GM10248 (cell line): Measurements from ENCODE around the gene KLK3.

ENCODE experiments used
- CTCF ChIA-PET: fragments of 300-600 bp; sonication (Branson Sonifier 250); formaldehyde crosslinking; extraction: SDS; loops from one replicate; lab custom pipeline; 2021; ENCODE audit warnings: antibody characterized with exemption; lab: Yijun Ruan, JAX
- POLR2A ChIA-PET: fragments of 350-650 bp; sonication (Branson Sonifier 250); formaldehyde crosslinking; extraction: SDS; loops from one replicate; lab custom pipeline; 2020; ENCODE audit warnings: antibody characterized with exemption; lab: Yijun Ruan, JAX
- DNase-seq: peaks from one replicate; pipeline ENCODE4 v3.0.0; 2012; ENCODE audit errors: extremely low spot score
- TF ChIP-seq, protein P1 (sequence below): IDR thresholded peaks from 2 replicates; pipeline ENCODE4 v1.5.1; 2012; ENCODE audit warnings: mild to moderate bottlenecking, low read depth; ENCODE audit errors: extremely low read depth, missing control alignments, control extremely low read depth

The KLK3 gene

GRCh38 chr19:50817941-50818858 is 36.5 kb upstream of the KLK3 start:
- TF ChIP-seq, protein P1, sequence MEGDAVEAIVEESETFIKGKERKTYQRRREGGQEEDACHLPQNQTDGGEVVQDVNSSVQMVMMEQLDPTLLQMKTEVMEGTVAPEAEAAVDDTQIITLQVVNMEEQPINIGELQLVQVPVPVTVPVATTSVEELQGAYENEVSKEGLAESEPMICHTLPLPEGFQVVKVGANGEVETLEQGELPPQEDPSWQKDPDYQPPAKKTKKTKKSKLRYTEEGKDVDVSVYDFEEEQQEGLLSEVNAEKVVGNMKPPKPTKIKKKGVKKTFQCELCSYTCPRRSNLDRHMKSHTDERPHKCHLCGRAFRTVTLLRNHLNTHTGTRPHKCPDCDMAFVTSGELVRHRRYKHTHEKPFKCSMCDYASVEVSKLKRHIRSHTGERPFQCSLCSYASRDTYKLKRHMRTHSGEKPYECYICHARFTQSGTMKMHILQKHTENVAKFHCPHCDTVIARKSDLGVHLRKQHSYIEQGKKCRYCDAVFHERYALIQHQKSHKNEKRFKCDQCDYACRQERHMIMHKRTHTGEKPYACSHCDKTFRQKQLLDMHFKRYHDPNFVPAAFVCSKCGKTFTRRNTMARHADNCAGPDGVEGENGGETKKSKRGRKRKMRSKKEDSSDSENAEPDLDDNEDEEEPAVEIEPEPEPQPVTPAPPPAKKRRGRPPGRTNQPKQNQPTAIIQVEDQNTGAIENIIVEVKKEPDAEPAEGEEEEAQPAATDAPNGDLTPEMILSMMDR, result no peak
- ChIA-PET CTCF (interaction anchor here (1.1 to 2.1 kb wide), 3 partner anchors 11 to 104 kb away, joined by 3 to 7 read pairs (median 5); no protein-coding TSS in a partner anchor), POLR2A (interaction anchor here (1.5 to 2.4 kb wide), 4 partner anchors 14 to 26 kb away, joined by 3 to 13 read pairs (median 8); no protein-coding TSS in a partner anchor)
- DNase-seq, result peak; percentile 92

DNA sequence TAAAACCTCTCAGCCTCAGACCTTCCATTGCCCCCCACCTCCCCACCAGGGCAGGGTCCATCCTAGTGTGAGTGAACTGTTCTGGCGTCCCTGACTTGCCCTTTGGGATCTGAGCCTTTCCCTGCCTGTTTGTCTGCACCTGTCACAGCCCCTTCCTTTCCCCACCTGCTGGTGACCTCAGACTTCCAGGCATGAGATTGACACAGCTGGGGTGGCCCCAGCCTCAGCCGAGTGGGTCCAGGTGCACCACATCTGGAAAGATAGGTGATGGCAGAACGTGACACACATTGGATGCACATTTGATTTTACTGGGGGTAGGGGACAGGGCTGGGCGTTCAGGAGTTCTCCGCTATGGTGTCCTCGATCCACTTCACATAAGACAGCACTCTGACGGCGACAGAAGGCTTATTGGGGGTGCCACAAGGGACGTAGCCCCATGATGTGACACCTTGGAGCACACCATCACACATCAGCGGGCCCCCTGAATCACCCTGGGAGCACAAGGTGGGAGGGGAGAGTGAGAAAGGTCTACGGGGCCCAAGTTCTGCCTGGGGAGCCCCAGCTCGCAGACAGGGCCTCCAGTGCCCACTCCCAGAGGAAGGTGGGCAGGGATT is 35.7 kb upstream of the KLK3 start:
- POLR2A ChIA-PET, result interaction anchor here (1.6 to 2.4 kb wide), 2 partner anchors 15 to 21 kb away, joined by 6 to 9 read pairs; no protein-coding TSS in a partner anchor
- TF ChIP-seq, protein P1, result no peak
- no peak for DNase-seq
- CTCF ChIA-PET, result interaction anchor here (1.9 to 3.3 kb wide), 2 partner anchors 11 to 104 kb away, joined by 5 to 13 read pairs; no protein-coding TSS in a partner anchor

DNA sequence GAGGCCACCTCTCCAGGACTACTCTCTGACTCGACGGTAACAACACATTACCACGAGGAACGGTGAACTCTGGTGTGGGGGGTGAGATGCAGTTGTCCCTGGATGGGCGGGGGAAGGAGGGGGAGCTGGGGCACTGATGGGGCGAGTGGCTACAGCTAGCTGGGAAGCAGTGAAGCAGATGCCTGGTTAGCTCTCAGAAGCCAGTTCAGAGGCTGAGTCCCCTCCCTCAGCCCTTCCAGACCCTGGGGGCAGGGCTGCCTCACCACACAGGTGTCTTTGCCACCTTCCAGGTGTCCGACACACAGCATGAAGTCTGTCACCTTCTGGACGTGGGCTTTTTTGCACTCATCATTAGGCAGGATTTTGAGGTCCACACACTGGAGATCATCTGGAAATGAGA is 35.1 kb upstream of the KLK3 start:
- CTCF ChIA-PET, result interaction anchor here (3.3 kb wide), 1 partner anchor 103 kb away, joined by 13 read pairs; no protein-coding TSS in a partner anchor
- POLR2A ChIA-PET, result interaction anchor here (0.5 to 1.6 kb wide), 3 partner anchors 13 to 69 kb away, joined by 3 to 9 read pairs (median 3); no protein-coding TSS in a partner anchor
- DNase-seq, result no peak
- TF ChIP-seq, protein P1, result no peak

DNA sequence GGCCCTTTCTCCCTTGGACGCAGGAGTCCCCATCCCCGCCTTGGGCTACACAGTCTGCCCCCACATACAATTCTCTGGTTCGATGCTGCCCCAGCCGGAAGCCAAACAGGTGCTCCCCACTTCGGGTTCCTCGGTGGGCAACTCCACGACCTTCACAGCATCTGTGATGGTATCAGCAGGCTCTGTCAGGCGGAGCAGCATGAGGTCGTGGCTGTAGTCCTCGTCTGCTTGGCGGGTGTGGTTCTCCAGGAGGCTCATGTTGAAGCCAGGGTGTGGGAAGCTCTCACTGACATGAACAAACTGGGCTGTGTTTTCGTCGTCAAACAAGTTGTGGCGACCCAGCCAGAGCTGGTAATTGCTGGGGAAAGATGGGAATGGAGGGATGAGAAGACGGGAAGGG is 34.6 kb upstream of the KLK3 start:
- no peak for DNase-seq
- CTCF ChIA-PET, result interaction anchor here (1.0 to 3.3 kb wide), 3 partner anchors 9 to 102 kb away, joined by 3 to 13 read pairs (median 4); no protein-coding TSS in a partner anchor
- TF ChIP-seq, protein P1, result no peak
- POLR2A ChIA-PET, result interaction anchor here (0.5 to 1.6 kb wide), 3 partner anchors 13 to 69 kb away, joined by 3 to 9 read pairs (median 3); no protein-coding TSS in a partner anchor

DNA sequence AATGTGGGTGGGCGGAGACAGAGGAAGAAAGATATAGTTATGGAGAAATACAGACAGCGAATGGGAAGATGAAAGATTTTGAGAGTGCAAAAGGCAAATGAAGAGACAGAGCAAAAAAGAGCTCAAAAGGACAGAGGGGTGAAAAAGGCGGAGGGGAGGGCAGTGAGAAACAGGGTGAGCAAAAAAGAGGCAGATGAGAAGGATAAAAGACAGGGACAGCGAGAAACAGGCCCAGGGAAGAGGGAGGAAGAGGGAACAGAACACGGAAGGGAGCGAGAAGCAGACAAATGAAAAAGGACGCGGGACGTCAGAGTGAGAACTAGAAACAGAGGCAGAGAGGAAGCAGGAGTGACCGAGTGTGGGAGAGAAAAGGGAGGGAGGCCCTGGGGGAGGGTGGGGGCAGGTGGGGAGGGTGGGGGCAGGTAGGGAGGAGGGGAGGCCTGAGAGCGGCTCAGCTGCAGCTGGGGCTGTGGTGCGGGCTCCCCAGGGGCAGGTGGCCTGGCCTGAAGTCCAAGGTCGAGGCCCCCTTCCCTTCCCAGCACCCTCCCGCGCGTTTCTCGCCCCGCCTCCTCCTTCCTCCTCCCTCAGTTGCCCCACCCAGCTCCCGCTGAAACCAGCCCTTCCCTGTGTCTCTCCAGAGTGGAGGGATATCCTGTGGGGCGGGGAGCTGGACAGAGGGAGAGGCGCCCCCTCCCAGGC is 34.0 kb upstream of the KLK3 start:
- DNase-seq, result peak; percentile 77
- CTCF ChIA-PET, result interaction anchor here (1.0 to 3.3 kb wide), 3 partner anchors 9 to 102 kb away, joined by 3 to 13 read pairs (median 4); no protein-coding TSS in a partner anchor
- TF ChIP-seq, protein P1, result no peak
- POLR2A ChIA-PET, result interaction anchor here (0.5 to 1.1 kb wide), 2 partner anchors 14 to 68 kb away, joined by 3 read pairs; no protein-coding TSS in a partner anchor

- DNase-seq, result no peak
- CTCF ChIA-PET, result interaction anchor here (1.0 to 3.3 kb wide), 2 partner anchors 8 to 101 kb away, joined by 4 to 13 read pairs; no protein-coding TSS in a partner anchor
- POLR2A ChIA-PET, result no interaction called here
- TF ChIP-seq, protein P1, result no peak
Measured at GRCh38 chr19:50821248-50821612, 33.5 kb upstream of the KLK3 start.
